G401.6 (cell line): ENCODE results near the gene ZFHX3.

Experiments used
- FAIRE-seq: peaks from 2 replicates; lab custom pipeline; 2012; peaks lifted over from hg19 to GRCh38; lab: Jason Lieb, UNC

The ZFHX3 gene

GRCh38 chr16:72739577-72739976, 308.4 kb downstream of the ZFHX3 start:
- FAIRE-seq, result no peak

DNA sequence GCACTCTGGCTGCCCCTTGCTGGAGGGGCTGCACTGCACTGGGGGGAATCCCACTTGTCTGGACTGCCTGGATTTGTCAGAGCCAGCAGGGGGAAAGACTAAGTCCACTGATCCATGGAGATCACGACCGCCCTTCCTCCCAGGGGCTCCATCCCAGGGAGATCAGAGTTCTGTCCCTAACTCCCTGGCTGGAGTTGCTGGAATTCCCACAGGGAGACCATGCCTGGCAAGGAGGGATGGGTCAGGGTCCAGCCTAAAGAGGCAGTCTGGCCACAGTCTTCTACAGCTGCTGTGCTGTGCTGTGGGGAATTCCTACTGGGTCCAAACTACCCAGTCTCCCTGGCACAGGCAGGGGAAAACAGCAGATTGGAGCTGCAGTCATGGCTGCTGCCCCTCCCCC, 311.9 kb downstream of the ZFHX3 start:
- no peak for FAIRE-seq
